ENCODE measurements around the gene PHLDA1.
A peak's percentile ranks its signal among the peaks of the same experiment; 100 is the strongest.
"Not testable (repeated sequence)": the region's sequence is repeated elsewhere in the genome, so short reads cannot be mapped to it uniquely, and the experiment has no call there.

PHLDA1 gene

GRCh38 chr12:75986001-75986746 lies 45.4 kb downstream of the PHLDA1 start:
- FAIRE-seq (no peak), DNase-seq (ENCODE audit: low spot score) (no peak)

GRCh38 chr12:75985566-75985965 lies 46.0 kb downstream of the PHLDA1 start:
- FAIRE-seq (no peak), DNase-seq (ENCODE audit: low spot score) (no peak)

GRCh38 chr12:75984577-75985182 lies 46.9 kb downstream of the PHLDA1 start:
- DNase-seq (ENCODE audit: low spot score) (no peak), FAIRE-seq (no peak)

GRCh38 chr12:75983851-75984250 lies 47.7 kb downstream of the PHLDA1 start:
- not testable (repeated sequence) for FAIRE-seq; DNase-seq (ENCODE audit: low spot score)

- no peak for FAIRE-seq
- DNase-seq (ENCODE audit: low spot score): no peak
Observed at GRCh38 chr12:75982979-75983660, 48.5 kb downstream of the PHLDA1 start.

GRCh38 chr12:75982169-75982564 lies 49.4 kb downstream of the PHLDA1 start:
- FAIRE-seq (no peak), DNase-seq (ENCODE audit: low spot score) (no peak)

- FAIRE-seq: no peak
Observed at GRCh38 chr12:75981247-75982168, 50.1 kb downstream of the PHLDA1 start.

GRCh38 chr12:75979181-75979580 lies 52.4 kb downstream of the PHLDA1 start:
- DNase-seq (ENCODE audit: low spot score) (peak; percentile 82), FAIRE-seq (peak; percentile 59)

More at GRCh38 chr12:75981247-75982168, 50.1 kb downstream of the PHLDA1 start:
- no peak for DNase-seq (ENCODE audit: low spot score)

- DNase-seq (ENCODE audit: low spot score) (no peak), FAIRE-seq (no peak)
Observed at GRCh38 chr12:75978677-75979076, 52.9 kb downstream of the PHLDA1 start.

GRCh38 chr12:75977952-75978671 lies 53.5 kb downstream of the PHLDA1 start:
- FAIRE-seq (peak; percentile 94), DNase-seq (ENCODE audit: low spot score) (peak; percentile 98)

- FAIRE-seq (no peak), DNase-seq (ENCODE audit: low spot score) (no peak)
Observed at GRCh38 chr12:75977590-75977951, 54.0 kb downstream of the PHLDA1 start.

- DNase-seq (ENCODE audit: low spot score): no peak
Observed at GRCh38 chr12:75976913-75977312, 54.7 kb downstream of the PHLDA1 start.

GRCh38 chr12:75976113-75976512 lies 55.5 kb downstream of the PHLDA1 start:
- no peak for FAIRE-seq
- no peak for DNase-seq (ENCODE audit: low spot score)

More at GRCh38 chr12:75976913-75977312, 54.7 kb downstream of the PHLDA1 start:
- FAIRE-seq: no peak

GRCh38 chr12:75975702-75976101 lies 55.9 kb downstream of the PHLDA1 start:
- FAIRE-seq: no peak
- DNase-seq (ENCODE audit: low spot score): no peak

Data from RCC 7860 (cell line).